ENCODE results near the gene COL20A1. TPM values are rescaled to one million over a fixed set of nuclear protein-coding genes. Genes with fewer than 3 reads are reported as not detected.

Gene COL20A1
- total and polyA plus RNA-seq, 2 of the 13 experiments (the other 11 are each of a cell fraction or from before 2014, with no cell fraction given), result not detected

DNA sequence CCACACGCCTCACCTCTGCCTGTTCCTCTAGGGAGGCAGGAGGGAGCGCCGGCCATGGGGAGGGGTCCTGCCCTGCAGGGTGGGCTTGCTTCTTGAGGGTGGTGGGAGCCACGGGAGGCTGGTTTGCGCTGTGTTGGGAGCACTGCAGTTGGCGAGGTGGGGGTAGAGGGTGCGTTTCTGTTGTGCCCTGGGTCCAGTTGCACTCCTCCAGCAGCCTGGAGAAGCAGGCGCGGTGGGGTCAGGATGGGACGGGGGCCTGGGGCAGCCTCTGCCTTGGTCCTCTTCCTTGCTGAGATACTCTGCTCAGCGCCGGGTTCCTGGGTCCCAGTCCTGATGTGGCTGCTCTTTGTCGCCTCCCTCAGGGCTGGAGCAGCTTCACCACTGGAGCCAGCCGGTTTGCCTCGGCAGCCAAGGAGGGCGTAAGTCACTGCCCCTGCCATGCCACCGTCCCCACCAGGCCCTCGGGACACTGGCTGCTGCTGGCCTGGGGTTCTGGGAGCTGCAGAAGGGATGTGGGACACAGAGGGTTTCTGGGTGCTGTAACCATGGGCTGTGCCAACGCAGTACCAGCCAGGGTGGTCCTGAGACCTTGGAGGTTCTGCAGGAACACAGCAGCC lies 11.9 kb upstream of the COL20A1 start (continued):
- TF ChIP-seq RXRA (CRISPR knock-in tag; IDR thresholded peaks at IDR 0.05) (no peak), MLLT10 (CRISPR knock-in tag; IDR thresholded peaks at IDR 0.05) (no peak), HMGA1 (CRISPR knock-in tag; conservative IDR thresholded peaks at IDR 0.05) (no peak), RFXAP (CRISPR knock-in tag; IDR thresholded peaks at IDR 0.05; ENCODE audit: borderline replicate concordance) (no peak), ZNF878 (CRISPR knock-in tag; IDR thresholded peaks at IDR 0.05) (no peak), GABPB1 (CRISPR knock-in tag; IDR thresholded peaks at IDR 0.05) (peak; percentile 12; the same call in 1 of the 2 replicates), ZFP41 (CRISPR knock-in tag; IDR thresholded peaks at IDR 0.05; ENCODE audit: borderline replicate concordance) (no peak), ETV6 (CRISPR knock-in tag; conservative IDR thresholded peaks at IDR 0.05) (no peak), BRCA1 (CRISPR knock-in tag; IDR thresholded peaks at IDR 0.05) (no peak), SMC3 (IDR thresholded peaks at IDR 0.05; ENCODE audit: low read length) (no peak), ZNF34 (CRISPR knock-in tag; IDR thresholded peaks at IDR 0.05; ENCODE audit: borderline replicate concordance) (no peak), ZNF703 (CRISPR knock-in tag; IDR thresholded peaks at IDR 0.05; ENCODE audit: borderline replicate concordance) (no peak), ZNF629 (CRISPR knock-in tag; conservative IDR thresholded peaks at IDR 0.05) (no peak), HNF4G (IDR thresholded peaks at IDR 0.05; ENCODE audit: borderline replicate concordance, low read depth, low read length) (no peak), HNF4G (CRISPR knock-in tag; IDR thresholded peaks at IDR 0.05; ENCODE audit: borderline replicate concordance, low read depth) (no peak), FOXC1 (CRISPR knock-in tag; IDR thresholded peaks at IDR 0.05; ENCODE audit: borderline replicate concordance) (no peak), ZFYVE20 (CRISPR knock-in tag; IDR thresholded peaks at IDR 0.05; ENCODE audit: borderline replicate concordance, low read depth) (no peak), PHF8 (CRISPR knock-in tag; IDR thresholded peaks at IDR 0.05) (no peak)
- TF ChIP-seq, protein P1, sequence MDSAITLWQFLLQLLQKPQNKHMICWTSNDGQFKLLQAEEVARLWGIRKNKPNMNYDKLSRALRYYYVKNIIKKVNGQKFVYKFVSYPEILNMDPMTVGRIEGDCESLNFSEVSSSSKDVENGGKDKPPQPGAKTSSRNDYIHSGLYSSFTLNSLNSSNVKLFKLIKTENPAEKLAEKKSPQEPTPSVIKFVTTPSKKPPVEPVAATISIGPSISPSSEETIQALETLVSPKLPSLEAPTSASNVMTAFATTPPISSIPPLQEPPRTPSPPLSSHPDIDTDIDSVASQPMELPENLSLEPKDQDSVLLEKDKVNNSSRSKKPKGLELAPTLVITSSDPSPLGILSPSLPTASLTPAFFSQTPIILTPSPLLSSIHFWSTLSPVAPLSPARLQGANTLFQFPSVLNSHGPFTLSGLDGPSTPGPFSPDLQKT (CRISPR knock-in tag; IDR thresholded peaks at IDR 0.05; ENCODE audit: borderline replicate concordance), result 0 out of 2 replicates have a peak, but pooled peaks have one; percentile 11
- TF ChIP-seq, protein P2, sequence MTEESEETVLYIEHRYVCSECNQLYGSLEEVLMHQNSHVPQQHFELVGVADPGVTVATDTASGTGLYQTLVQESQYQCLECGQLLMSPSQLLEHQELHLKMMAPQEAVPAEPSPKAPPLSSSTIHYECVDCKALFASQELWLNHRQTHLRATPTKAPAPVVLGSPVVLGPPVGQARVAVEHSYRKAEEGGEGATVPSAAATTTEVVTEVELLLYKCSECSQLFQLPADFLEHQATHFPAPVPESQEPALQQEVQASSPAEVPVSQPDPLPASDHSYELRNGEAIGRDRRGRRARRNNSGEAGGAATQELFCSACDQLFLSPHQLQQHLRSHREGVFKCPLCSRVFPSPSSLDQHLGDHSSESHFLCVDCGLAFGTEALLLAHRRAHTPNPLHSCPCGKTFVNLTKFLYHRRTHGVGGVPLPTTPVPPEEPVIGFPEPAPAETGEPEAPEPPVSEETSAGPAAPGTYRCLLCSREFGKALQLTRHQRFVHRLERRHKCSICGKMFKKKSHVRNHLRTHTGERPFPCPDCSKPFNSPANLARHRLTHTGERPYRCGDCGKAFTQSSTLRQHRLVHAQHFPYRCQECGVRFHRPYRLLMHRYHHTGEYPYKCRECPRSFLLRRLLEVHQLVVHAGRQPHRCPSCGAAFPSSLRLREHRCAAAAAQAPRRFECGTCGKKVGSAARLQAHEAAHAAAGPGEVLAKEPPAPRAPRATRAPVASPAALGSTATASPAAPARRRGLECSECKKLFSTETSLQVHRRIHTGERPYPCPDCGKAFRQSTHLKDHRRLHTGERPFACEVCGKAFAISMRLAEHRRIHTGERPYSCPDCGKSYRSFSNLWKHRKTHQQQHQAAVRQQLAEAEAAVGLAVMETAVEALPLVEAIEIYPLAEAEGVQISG (CRISPR knock-in tag; IDR thresholded peaks at IDR 0.05), result 0 out of 2 replicates have a peak, but pooled peaks have one; percentile 12
- TF ChIP-seq, protein P3, sequence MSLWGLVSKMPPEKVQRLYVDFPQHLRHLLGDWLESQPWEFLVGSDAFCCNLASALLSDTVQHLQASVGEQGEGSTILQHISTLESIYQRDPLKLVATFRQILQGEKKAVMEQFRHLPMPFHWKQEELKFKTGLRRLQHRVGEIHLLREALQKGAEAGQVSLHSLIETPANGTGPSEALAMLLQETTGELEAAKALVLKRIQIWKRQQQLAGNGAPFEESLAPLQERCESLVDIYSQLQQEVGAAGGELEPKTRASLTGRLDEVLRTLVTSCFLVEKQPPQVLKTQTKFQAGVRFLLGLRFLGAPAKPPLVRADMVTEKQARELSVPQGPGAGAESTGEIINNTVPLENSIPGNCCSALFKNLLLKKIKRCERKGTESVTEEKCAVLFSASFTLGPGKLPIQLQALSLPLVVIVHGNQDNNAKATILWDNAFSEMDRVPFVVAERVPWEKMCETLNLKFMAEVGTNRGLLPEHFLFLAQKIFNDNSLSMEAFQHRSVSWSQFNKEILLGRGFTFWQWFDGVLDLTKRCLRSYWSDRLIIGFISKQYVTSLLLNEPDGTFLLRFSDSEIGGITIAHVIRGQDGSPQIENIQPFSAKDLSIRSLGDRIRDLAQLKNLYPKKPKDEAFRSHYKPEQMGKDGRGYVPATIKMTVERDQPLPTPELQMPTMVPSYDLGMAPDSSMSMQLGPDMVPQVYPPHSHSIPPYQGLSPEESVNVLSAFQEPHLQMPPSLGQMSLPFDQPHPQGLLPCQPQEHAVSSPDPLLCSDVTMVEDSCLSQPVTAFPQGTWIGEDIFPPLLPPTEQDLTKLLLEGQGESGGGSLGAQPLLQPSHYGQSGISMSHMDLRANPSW (CRISPR knock-in tag; IDR thresholded peaks at IDR 0.05; ENCODE audit: borderline replicate concordance), result no peak
- TF ChIP-seq, protein P4, sequence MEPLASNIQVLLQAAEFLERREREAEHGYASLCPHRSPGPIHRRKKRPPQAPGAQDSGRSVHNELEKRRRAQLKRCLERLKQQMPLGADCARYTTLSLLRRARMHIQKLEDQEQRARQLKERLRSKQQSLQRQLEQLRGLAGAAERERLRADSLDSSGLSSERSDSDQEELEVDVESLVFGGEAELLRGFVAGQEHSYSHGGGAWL (CRISPR knock-in tag; IDR thresholded peaks at IDR 0.05), result no peak
